IPS-15b (cell line): ENCODE data around the gene MSI2.

Experiments
- H3K27me3 ChIP-seq: one replicate; pipeline ENCODE4 v1.6.1; 2013; ENCODE audit warnings: low read length; ENCODE audit not compliant: control insufficient read depth, insufficient read depth
- H3K36me3 ChIP-seq: one replicate; pipeline ENCODE4 v1.6.1; 2013; ENCODE audit warnings: low read length; ENCODE audit not compliant: control insufficient read depth, insufficient read depth
- H3K4me1 ChIP-seq: one replicate; pipeline ENCODE4 v1.6.1; 2013; ENCODE audit warnings: mild to moderate bottlenecking, low read length; ENCODE audit not compliant: control insufficient read depth, insufficient read depth
- H3K4me3 ChIP-seq: one replicate; pipeline ENCODE4 v1.5.1; 2013; ENCODE audit warnings: low read depth, low read length
- H3K9ac ChIP-seq: one replicate; pipeline ENCODE4 v1.6.1; 2013; ENCODE audit warnings: low read depth, mild to moderate bottlenecking, low read length
- H3K9me3 ChIP-seq: one replicate; pipeline ENCODE4 v1.6.1; 2013; ENCODE audit warnings: mild to moderate bottlenecking, low read length; ENCODE audit not compliant: control insufficient read depth, insufficient read depth

MSI2 gene

GRCh38 chr17:57341611-57342540, 85.6 kb downstream of the MSI2 start:
- no peaks in the 10 kb centered on the region for H3K36me3 ChIP-seq
- H3K4me3 ChIP-seq: no peak overlapping the region
- H3K4me1 ChIP-seq: peaks cover 37% of the 10 kb centered on the region

GRCh38 chr17:57342963-57343589, 86.8 kb downstream of the MSI2 start:
- H3K4me3 ChIP-seq: no peak overlapping the region
- H3K4me1 ChIP-seq: peaks cover 37% of the 10 kb centered on the region
- no peaks in the 10 kb centered on the region for H3K9me3 ChIP-seq
- no peaks in the 10 kb centered on the region for H3K36me3 ChIP-seq
- H3K27me3 ChIP-seq: no peaks in the 10 kb centered on the region
- no peak overlapping the region for H3K9ac ChIP-seq

More at GRCh38 chr17:57341611-57342540, 85.6 kb downstream of the MSI2 start:
- Histone ChIP-seq H3K27me3 (no peaks in the 10 kb centered on the region), H3K9ac (no peak overlapping the region), H3K9me3 (no peaks in the 10 kb centered on the region)

- no peaks in the 10 kb centered on the region for H3K27me3 ChIP-seq
- H3K9me3 ChIP-seq: no peaks in the 10 kb centered on the region
- H3K9ac ChIP-seq: no peak overlapping the region
- H3K4me1 ChIP-seq: peaks cover 33% of the 10 kb centered on the region
- no peak overlapping the region for H3K4me3 ChIP-seq
- H3K36me3 ChIP-seq: no peaks in the 10 kb centered on the region
Measured at GRCh38 chr17:57343717-57344116, 87.4 kb downstream of the MSI2 start.

DNA sequence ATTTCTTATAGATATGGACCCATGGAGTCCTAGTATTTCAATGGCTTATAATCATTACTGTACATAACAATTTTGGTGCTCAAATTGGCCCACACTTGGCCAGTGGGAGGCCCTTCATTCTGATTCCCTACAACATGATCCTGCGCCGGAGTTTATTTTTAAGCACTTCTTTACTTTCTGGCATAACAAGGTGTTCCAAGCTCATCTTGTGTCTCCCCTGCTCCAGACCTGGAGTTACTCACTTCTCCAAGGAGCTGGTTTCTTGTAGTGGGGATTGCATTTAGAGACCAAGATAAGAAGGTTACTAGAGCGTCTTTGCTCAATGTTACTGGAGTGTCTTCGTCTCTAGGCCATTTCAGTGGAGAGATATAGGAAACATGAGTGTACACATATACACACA, 87.9 kb downstream of the MSI2 start:
- Histone ChIP-seq H3K36me3 (no peaks in the 10 kb centered on the region), H3K9me3 (no peaks in the 10 kb centered on the region)

GRCh38 chr17:57349541-57350247, 93.4 kb downstream of the MSI2 start:
- H3K4me1 ChIP-seq: no peaks in the 10 kb centered on the region
- H3K9me3 ChIP-seq: no peaks in the 10 kb centered on the region
- H3K27me3 ChIP-seq: no peaks in the 10 kb centered on the region
- no peak overlapping the region for H3K9ac ChIP-seq
- no peak overlapping the region for H3K4me3 ChIP-seq
- H3K36me3 ChIP-seq: peaks cover 5% of the 10 kb centered on the region

More for the DNA sequence above, 87.9 kb downstream of the MSI2 start:
- H3K27me3 ChIP-seq: no peaks in the 10 kb centered on the region
- no peak overlapping the region for H3K9ac ChIP-seq
- peaks cover 28% of the 10 kb centered on the region for H3K4me1 ChIP-seq
- H3K4me3 ChIP-seq: no peak overlapping the region

DNA sequence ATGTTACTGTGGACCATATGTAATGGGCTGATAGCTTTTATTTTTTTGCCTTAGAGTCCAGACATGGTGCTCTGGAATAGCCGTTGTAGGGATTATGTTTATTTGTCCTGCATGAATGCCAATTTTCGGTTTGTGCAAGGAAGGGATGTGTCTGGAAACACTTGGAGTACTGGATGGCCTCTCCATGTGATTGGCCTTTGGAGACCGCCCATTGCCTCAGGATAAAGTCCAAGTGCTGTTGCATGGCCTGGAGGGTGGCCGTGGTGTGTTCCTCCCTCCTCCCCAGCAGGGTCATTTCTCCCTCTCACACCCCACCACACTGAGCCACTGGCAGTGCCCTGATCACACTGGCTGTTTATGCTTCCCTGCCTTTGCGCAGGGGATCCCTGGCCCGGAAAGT, 93.9 kb downstream of the MSI2 start:
- no peaks in the 10 kb centered on the region for H3K4me1 ChIP-seq
- H3K4me3 ChIP-seq: no peak overlapping the region
- peaks cover 5% of the 10 kb centered on the region for H3K36me3 ChIP-seq
- H3K9ac ChIP-seq: no peak overlapping the region
- no peaks in the 10 kb centered on the region for H3K27me3 ChIP-seq
- H3K9me3 ChIP-seq: no peaks in the 10 kb centered on the region

DNA sequence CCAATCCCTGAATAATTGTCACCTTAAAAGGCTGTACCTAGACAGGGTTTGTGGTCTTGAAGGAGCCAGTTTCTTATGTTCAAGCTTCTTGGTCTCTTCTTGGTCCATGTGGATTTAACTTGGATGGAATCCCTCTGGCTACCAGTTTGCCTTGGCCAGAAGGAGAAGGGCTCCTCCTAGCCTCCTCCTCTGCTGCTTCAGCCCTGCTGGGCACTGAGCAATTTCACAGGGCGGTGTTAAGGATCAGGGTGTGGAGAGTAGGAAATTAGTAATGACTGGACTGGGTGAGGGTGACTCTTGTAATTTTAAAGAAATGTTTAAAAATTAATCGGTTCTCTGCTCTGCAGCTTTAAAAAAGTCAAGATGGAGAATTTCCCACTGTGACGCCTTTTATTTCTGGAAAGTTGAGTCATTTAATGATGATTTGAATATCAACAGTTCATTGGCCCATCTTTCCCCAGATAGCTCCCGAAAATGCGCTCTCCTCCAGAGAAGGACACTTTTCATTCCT, 96.4 kb downstream of the MSI2 start:
- Histone ChIP-seq H3K4me3 (no peak overlapping the region), H3K27me3 (no peaks in the 10 kb centered on the region), H3K36me3 (peaks cover 5% of the 10 kb centered on the region), H3K9me3 (no peaks in the 10 kb centered on the region), H3K4me1 (peaks cover 8% of the 10 kb centered on the region), H3K9ac (no peak overlapping the region)

- Histone ChIP-seq H3K27me3 (no peaks in the 10 kb centered on the region), H3K4me1 (peaks cover 8% of the 10 kb centered on the region), H3K9me3 (no peaks in the 10 kb centered on the region), H3K9ac (no peak overlapping the region), H3K4me3 (no peak overlapping the region), H3K36me3 (peaks cover 5% of the 10 kb centered on the region)
Measured at GRCh38 chr17:57354673-57355072, 98.3 kb downstream of the MSI2 start.

GRCh38 chr17:57355090-57355859, 99.0 kb downstream of the MSI2 start:
- no peak overlapping the region for H3K4me3 ChIP-seq
- no peak overlapping the region for H3K9ac ChIP-seq
- peaks cover 8% of the 10 kb centered on the region for H3K4me1 ChIP-seq

GRCh38 chr17:57356153-57356718, 99.9 kb downstream of the MSI2 start:
- Histone ChIP-seq H3K27me3 (no peaks in the 10 kb centered on the region), H3K4me1 (peaks cover 8% of the 10 kb centered on the region), H3K9ac (no peak overlapping the region), H3K4me3 (no peak overlapping the region), H3K36me3 (peaks cover under 1% of the 10 kb centered on the region), H3K9me3 (no peaks in the 10 kb centered on the region)

More at GRCh38 chr17:57355090-57355859, 99.0 kb downstream of the MSI2 start:
- Histone ChIP-seq H3K27me3 (no peaks in the 10 kb centered on the region), H3K9me3 (no peaks in the 10 kb centered on the region), H3K36me3 (peaks cover 5% of the 10 kb centered on the region)
